Parathyroid adenoma (tissue), 2 donors: ENCODE measurements around the gene XPC.

Experiments used
- H2AFZ ChIP-seq: fragments of 300-600 bp; sonication (generic); one replicate; pipeline ENCODE4 v1.7.0; 2017; ENCODE audit warnings: antibody characterized with exemption, mild to moderate bottlenecking
- H3K27ac ChIP-seq: fragments of 300-600 bp; sonication (generic); one replicate; pipeline ENCODE4 v1.7.0; 2017
- H3K27me3 ChIP-seq: fragments of 300-600 bp; sonication (generic); one replicate; pipeline ENCODE4 v1.7.0; 2017; ENCODE audit warnings: low read length; ENCODE audit not compliant: control insufficient read depth, insufficient read depth
- H3K36me3 ChIP-seq: fragments of 300-600 bp; sonication (generic); one replicate; pipeline ENCODE4 v1.7.0; 2017; ENCODE audit warnings: low read length; ENCODE audit not compliant: control insufficient read depth, insufficient read depth
- H3K4me1 ChIP-seq: fragments of 300-600 bp; sonication (generic); one replicate; pipeline ENCODE4 v1.7.0; 2017; ENCODE audit warnings: control low read depth
- H3K4me2 ChIP-seq: fragments of 300-600 bp; sonication (generic); one replicate; pipeline ENCODE4 v1.7.0; 2017; ENCODE audit warnings: low read length
- H3K4me3 ChIP-seq: fragments of 300-600 bp; sonication (generic); one replicate; pipeline ENCODE4 v1.7.0; 2017; ENCODE audit warnings: low read depth, low read length
- H3K79me2 ChIP-seq: fragments of 300-600 bp; sonication (generic); one replicate; pipeline ENCODE4 v1.7.0; 2017; ENCODE audit warnings: control low read depth
- H3K9ac ChIP-seq: fragments of 300-600 bp; sonication (generic); one replicate; pipeline ENCODE4 v1.7.0; 2017; ENCODE audit warnings: mild to moderate bottlenecking
- H3K9me3 ChIP-seq: fragments of 300-600 bp; sonication (generic); one replicate; pipeline ENCODE4 v1.7.0; 2017; ENCODE audit warnings: low read length; ENCODE audit not compliant: control insufficient read depth
- CTCF ChIP-seq: fragments of 300-600 bp; sonication (generic); IDR thresholded peaks from one replicate; pipeline ENCODE4 v1.7.0; 2017; ENCODE audit warnings: antibody characterized with exemption, mild to moderate bottlenecking
- donor health status: primary hyperparathyroidism.

XPC gene

GRCh38 chr3:14218355-14218754, 40.0 kb upstream of the XPC start:
- no peaks in the 10 kb centered on the region for H3K27me3 ChIP-seq
- no peak overlapping the region for H3K9ac ChIP-seq
- no peaks in the 10 kb centered on the region for H3K36me3 ChIP-seq
- no peak overlapping the region for H3K27ac ChIP-seq
- no peak overlapping the region for H3K4me2 ChIP-seq
- H3K79me2 ChIP-seq, result no peaks in the 10 kb centered on the region
- TF ChIP-seq CTCF, result no peak
- H3K9me3 ChIP-seq, result no peaks in the 10 kb centered on the region
- H3K4me3 ChIP-seq, result no peak overlapping the region
- no peak overlapping the region for H2AFZ ChIP-seq
- H3K4me1 ChIP-seq, result no peaks in the 10 kb centered on the region

GRCh38 chr3:14216257-14217048, 38.1 kb upstream of the XPC start:
- H3K4me2 ChIP-seq, result peak overlapping the region; percentile 1
- no peaks in the 10 kb centered on the region for H3K27me3 ChIP-seq
- H3K36me3 ChIP-seq, result no peaks in the 10 kb centered on the region
- no peaks in the 10 kb centered on the region for H3K79me2 ChIP-seq
- no peak for TF ChIP-seq CTCF
- H2AFZ ChIP-seq, result peak overlapping the region; percentile 56
- no peak overlapping the region for H3K27ac ChIP-seq
- no peaks in the 10 kb centered on the region for H3K9me3 ChIP-seq
- no peak overlapping the region for H3K9ac ChIP-seq
- H3K4me1 ChIP-seq, result no peaks in the 10 kb centered on the region
- H3K4me3 ChIP-seq, result no peak overlapping the region

GRCh38 chr3:14214764-14215163, 36.4 kb upstream of the XPC start:
- Histone ChIP-seq H3K27me3 (no peaks in the 10 kb centered on the region), H3K36me3 (no peaks in the 10 kb centered on the region), H2AFZ (no peak overlapping the region), H3K27ac (no peak overlapping the region), H3K4me2 (no peak overlapping the region), H3K4me3 (no peak overlapping the region), H3K9me3 (no peaks in the 10 kb centered on the region), H3K79me2 (no peaks in the 10 kb centered on the region), H3K9ac (no peak overlapping the region), H3K4me1 (no peaks in the 10 kb centered on the region)
- no peak for TF ChIP-seq CTCF

- H3K27me3 ChIP-seq, result no peaks in the 10 kb centered on the region
- no peaks in the 10 kb centered on the region for H3K36me3 ChIP-seq
- no peaks in the 10 kb centered on the region for H3K9me3 ChIP-seq
- H3K9ac ChIP-seq, result no peak overlapping the region
- no peak overlapping the region for H3K4me2 ChIP-seq
- H3K4me3 ChIP-seq, result no peak overlapping the region
- no peaks in the 10 kb centered on the region for H3K79me2 ChIP-seq
- no peak overlapping the region for H3K27ac ChIP-seq
- TF ChIP-seq CTCF, result no peak
- H2AFZ ChIP-seq, result no peak overlapping the region
- H3K4me1 ChIP-seq, result no peaks in the 10 kb centered on the region
These were observed 34.8 kb upstream of the XPC start for GRCh38 chr3:14213066-14213774.
